Type B pancreatic cell (in vitro differentiated cells): Measurements from ENCODE around the gene ZNF526. TPM values are rescaled to one million over a fixed set of nuclear protein-coding genes. Genes with fewer than 3 reads are reported as not detected.

Source experiments
- DNase-seq: peaks from one replicate; pipeline ENCODE4 v3.0.0; 2021; ENCODE audit warnings: mixed read lengths; ENCODE audit not compliant: unreplicated experiment; ENCODE audit errors: extremely low spot score
- H3K27ac Mint-ChIP-seq: 2 replicates; pipeline ENCODE4 v1.8.0; 2021; ENCODE audit warnings: mild to moderate bottlenecking, mixed read lengths
- H3K27me3 Mint-ChIP-seq: 2 replicates; pipeline ENCODE4 v1.8.0; 2021; ENCODE audit warnings: mixed read lengths
- H3K36me3 Mint-ChIP-seq: 2 replicates; pipeline ENCODE4 v1.8.0; 2021; ENCODE audit warnings: mixed read lengths
- H3K4me1 Mint-ChIP-seq: one replicate; pipeline ENCODE4 v1.8.0; 2021; ENCODE audit warnings: mixed read lengths; ENCODE audit not compliant: unreplicated experiment
- H3K4me3 Mint-ChIP-seq: 2 replicates; pipeline ENCODE4 v1.8.0; 2021; ENCODE audit warnings: mild to moderate bottlenecking, mixed read lengths
- H3K9me3 Mint-ChIP-seq: 2 replicates; pipeline ENCODE4 v1.8.0; 2021; ENCODE audit warnings: mixed read lengths
- total RNA-seq: library from RNA; stranded (reverse); gene quantifications from 2 replicates; pipeline ENCODE4 v1.2.1, GENCODE V29; 2021; ENCODE audit warnings: low replicate concordance
- TF ChIP-seq, protein P1 (sequence below): fragments of 200-600 bp; sonication (generic); conservative IDR thresholded peaks from 2 replicates; pipeline ENCODE4 v1.5.0; 2021; ENCODE audit warnings: antibody characterized with exemption, mild to moderate bottlenecking

Gene ZNF526
- total RNA-seq, 1 donor from 2014 or later: 18.2 TPM

- Mint-ChIP-seq H3K9me3 (no peaks in the 10 kb centered on the region), H3K27me3 (no peaks in the 10 kb centered on the region), H3K4me3 (no peak overlapping the region), H3K4me1 (peaks cover 36% of the 10 kb centered on the region), H3K27ac (no peak overlapping the region), H3K36me3 (peaks cover 3% of the 10 kb centered on the region)
- TF ChIP-seq, protein P1, sequence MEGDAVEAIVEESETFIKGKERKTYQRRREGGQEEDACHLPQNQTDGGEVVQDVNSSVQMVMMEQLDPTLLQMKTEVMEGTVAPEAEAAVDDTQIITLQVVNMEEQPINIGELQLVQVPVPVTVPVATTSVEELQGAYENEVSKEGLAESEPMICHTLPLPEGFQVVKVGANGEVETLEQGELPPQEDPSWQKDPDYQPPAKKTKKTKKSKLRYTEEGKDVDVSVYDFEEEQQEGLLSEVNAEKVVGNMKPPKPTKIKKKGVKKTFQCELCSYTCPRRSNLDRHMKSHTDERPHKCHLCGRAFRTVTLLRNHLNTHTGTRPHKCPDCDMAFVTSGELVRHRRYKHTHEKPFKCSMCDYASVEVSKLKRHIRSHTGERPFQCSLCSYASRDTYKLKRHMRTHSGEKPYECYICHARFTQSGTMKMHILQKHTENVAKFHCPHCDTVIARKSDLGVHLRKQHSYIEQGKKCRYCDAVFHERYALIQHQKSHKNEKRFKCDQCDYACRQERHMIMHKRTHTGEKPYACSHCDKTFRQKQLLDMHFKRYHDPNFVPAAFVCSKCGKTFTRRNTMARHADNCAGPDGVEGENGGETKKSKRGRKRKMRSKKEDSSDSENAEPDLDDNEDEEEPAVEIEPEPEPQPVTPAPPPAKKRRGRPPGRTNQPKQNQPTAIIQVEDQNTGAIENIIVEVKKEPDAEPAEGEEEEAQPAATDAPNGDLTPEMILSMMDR: no peak
- DNase-seq: no peak
Observed at GRCh38 chr19:42271861-42272534, 51.9 kb downstream of the ZNF526 start.

DNA sequence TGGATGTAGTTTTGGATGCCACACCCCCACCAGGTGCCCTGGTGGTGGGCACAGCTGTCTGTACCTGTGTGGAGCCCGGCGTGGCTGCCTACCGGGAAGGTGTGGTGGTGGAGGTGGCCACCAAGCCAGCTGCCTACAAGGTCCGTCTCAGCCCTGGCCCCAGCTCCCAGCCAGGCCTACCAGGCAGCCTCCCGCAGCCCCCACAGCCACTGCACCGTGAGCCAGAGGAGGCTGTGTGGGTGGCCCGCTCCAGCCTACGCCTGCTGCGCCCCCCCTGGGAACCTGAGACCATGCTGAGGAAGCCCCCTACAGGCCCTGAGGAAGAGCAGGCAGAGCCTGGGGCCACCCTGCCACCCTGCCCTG, 52.4 kb downstream of the ZNF526 start:
- no peaks in the 10 kb centered on the region for H3K27me3 Mint-ChIP-seq
- H3K4me1 Mint-ChIP-seq: peaks cover 33% of the 10 kb centered on the region

DNA sequence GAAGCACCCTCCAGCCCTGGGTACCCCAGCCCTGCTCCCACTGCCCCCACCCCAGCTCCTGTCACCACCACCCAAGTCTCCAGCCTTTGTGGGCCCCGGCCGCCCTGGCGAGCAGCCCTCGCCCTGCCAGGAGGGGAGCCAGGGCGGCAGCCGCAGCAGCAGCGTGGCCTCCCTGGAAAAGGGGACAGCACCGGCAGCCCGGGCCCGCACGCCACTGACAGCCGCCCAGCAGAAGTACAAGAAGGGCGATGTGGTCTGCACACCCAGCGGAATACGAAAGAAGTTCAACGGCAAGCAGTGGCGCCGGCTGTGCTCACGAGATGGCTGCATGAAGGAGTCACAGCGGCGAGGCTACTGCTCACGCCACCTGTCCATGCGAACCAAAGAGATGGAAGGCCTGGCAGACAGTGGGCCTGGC, 52.9 kb downstream of the ZNF526 start:
- Mint-ChIP-seq H3K36me3 (peaks cover 3% of the 10 kb centered on the region), H3K9me3 (no peaks in the 10 kb centered on the region), H3K4me1 (peaks cover 28% of the 10 kb centered on the region), H3K27me3 (no peaks in the 10 kb centered on the region), H3K4me3 (no peak overlapping the region), H3K27ac (no peak overlapping the region)
- TF ChIP-seq, protein P1: no peak
- DNase-seq: peak; percentile 63

More for the DNA sequence above, 52.4 kb downstream of the ZNF526 start:
- Mint-ChIP-seq H3K4me3 (no peak overlapping the region), H3K27ac (no peak overlapping the region), H3K36me3 (peaks cover 3% of the 10 kb centered on the region), H3K9me3 (no peaks in the 10 kb centered on the region)
- DNase-seq: no peak
- TF ChIP-seq, protein P1: no peak

DNA sequence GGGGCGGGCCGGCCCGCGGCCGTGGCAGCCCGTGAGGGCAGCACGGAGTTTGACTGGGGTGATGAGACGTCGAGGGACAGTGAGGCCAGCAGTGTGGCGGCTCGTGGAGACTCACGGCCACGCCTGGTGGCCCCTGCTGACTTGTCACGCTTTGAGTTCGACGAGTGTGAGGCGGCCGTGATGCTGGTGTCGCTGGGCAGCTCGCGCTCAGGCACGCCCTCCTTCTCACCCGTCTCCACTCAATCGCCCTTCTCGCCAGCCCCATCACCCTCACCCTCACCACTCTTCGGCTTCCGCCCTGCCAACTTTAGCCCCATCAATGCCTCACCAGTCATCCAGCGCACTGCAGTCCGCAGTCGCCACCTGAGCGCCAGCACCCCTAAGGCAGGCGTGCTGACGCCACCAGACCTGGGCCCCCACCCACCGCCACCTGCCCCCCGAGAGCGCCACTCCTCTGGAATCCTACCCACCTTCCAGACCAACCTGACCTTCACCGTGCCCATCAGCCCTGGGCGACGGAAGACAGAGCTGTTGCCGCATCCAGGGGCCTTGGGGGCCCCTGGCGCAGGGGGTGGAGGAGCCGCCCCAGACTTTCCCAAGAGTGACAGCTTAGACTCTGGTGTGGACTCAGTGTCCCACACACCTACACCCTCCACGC, 53.4 kb downstream of the ZNF526 start:
- Mint-ChIP-seq H3K4me1 (peaks cover 32% of the 10 kb centered on the region), H3K4me3 (no peak overlapping the region), H3K27me3 (no peaks in the 10 kb centered on the region), H3K27ac (no peak overlapping the region), H3K9me3 (no peaks in the 10 kb centered on the region), H3K36me3 (peaks cover 3% of the 10 kb centered on the region)
- TF ChIP-seq, protein P1: no peak
- DNase-seq: no peak

GRCh38 chr19:42274065-42274682, 54.1 kb downstream of the ZNF526 start:
- DNase-seq: no peak
- H3K4me1 Mint-ChIP-seq: peaks cover 39% of the 10 kb centered on the region
- peaks cover 3% of the 10 kb centered on the region for H3K36me3 Mint-ChIP-seq
- no peak overlapping the region for H3K4me3 Mint-ChIP-seq
- no peak overlapping the region for H3K27ac Mint-ChIP-seq
- TF ChIP-seq, protein P1: no peak
- H3K9me3 Mint-ChIP-seq: no peaks in the 10 kb centered on the region
- no peaks in the 10 kb centered on the region for H3K27me3 Mint-ChIP-seq
